Subcutaneous adipose tissue (tissue), 4 donors: ENCODE results near the gene AKNA. TPM values are rescaled to one million over a fixed set of nuclear protein-coding genes. Genes with fewer than 3 reads are reported as not detected.

Experiments
- CTCF ChIP-seq: fragments of 450-650 bp; IDR thresholded peaks from one replicate; pipeline ENCODE4 v1.5.1; 2016; ENCODE audit warnings: low read depth, mild to moderate bottlenecking, control low read depth, antibody characterized with exemption, moderate library complexity
- total RNA-seq, 4 donors: library from RNA; depleted of rRNA; stranded (reverse); fragments of >200 nt; gene quantifications; one replicate each; pipeline ENCODE4 v1.1.0, GENCODE V29; 2016

The AKNA gene
- total RNA-seq, 4 donors from 2014 or later, result 25.3 to 63.9 (median 52.6) TPM

- no peak for TF ChIP-seq CTCF
These were observed 37.3 kb upstream of the AKNA start for GRCh38 chr9:114425126-114425525.

- TF ChIP-seq CTCF, result no peak
These were observed 36.3 kb upstream of the AKNA start for GRCh38 chr9:114424126-114424525.

- TF ChIP-seq CTCF, result no peak
These were observed 35.4 kb upstream of the AKNA start for GRCh38 chr9:114423181-114423580.

GRCh38 chr9:114421147-114421546, 33.4 kb upstream of the AKNA start:
- TF ChIP-seq CTCF, result no peak

GRCh38 chr9:114419796-114420195, 32.0 kb upstream of the AKNA start:
- no peak for TF ChIP-seq CTCF

GRCh38 chr9:114418053-114418452, 30.3 kb upstream of the AKNA start:
- no peak for TF ChIP-seq CTCF

GRCh38 chr9:114417511-114417910, 29.7 kb upstream of the AKNA start:
- no peak for TF ChIP-seq CTCF
